H1 (cell line): ENCODE data around the gene ZNF618. TPM values are rescaled to one million over a fixed set of nuclear protein-coding genes. Genes with fewer than 3 reads are reported as not detected.

Experiments
- CTCF ChIA-PET: fragments of 300-600 bp; sonication (Branson Sonifier 250); formaldehyde crosslinking; loops from one replicate; lab custom pipeline; 2021; ENCODE audit not compliant: partially characterized antibody; lab: Charles Lee
- POLR2A ChIA-PET: fragments of 300-600 bp; sonication (Branson Sonifier 250); formaldehyde crosslinking; loops from one replicate; lab custom pipeline; 2021; ENCODE audit warnings: inconsistent platforms; ENCODE audit not compliant: partially characterized antibody; lab: Charles Lee
- DNase-seq, 2 experiments: peaks; one replicate each; pipeline versions ENCODE4 v3.0.0 to v3.0.0-alpha.2; 2010 to 2022; ENCODE audit warnings: low spot score in 2 of 2, low read depth in 1 of 2, mixed read lengths in 1 of 2
- FAIRE-seq: peaks from 2 replicates; lab custom pipeline; 2011; peaks lifted over from hg19 to GRCh38; lab: Jason Lieb, UNC
- H2AFZ ChIP-seq: 2 replicates; pipeline ENCODE4 v1.8.1; 2012; ENCODE audit warnings: low read length, inconsistent platforms
- H2AK5ac ChIP-seq: 2 replicates; pipeline ENCODE4 v1.6.1; 2013; ENCODE audit warnings: low read depth, low read length
- H2BK120ac ChIP-seq: replicated peaks from 2 replicates; pipeline ENCODE3; 2013; ENCODE audit warnings: low read depth, low read length, inconsistent platforms
- H2BK12ac ChIP-seq: 2 replicates; pipeline ENCODE4 v1.6.1; 2013; ENCODE audit warnings: low read depth, low read length
- H2BK15ac ChIP-seq: 2 replicates; pipeline ENCODE4 v1.6.1; 2013; ENCODE audit warnings: low read length
- H2BK20ac ChIP-seq: 2 replicates; pipeline ENCODE4 v1.6.1; 2013; ENCODE audit warnings: low read length
- H2BK5ac ChIP-seq: 2 replicates; pipeline ENCODE4 v1.6.1; 2013; ENCODE audit warnings: low read depth, low read length
- H3K14ac ChIP-seq: 2 replicates; pipeline ENCODE4 v1.6.1; 2013; ENCODE audit warnings: inconsistent platforms; ENCODE audit not compliant: insufficient read length
- H3K18ac ChIP-seq: 2 replicates; pipeline ENCODE4 v1.6.1; 2013; ENCODE audit warnings: low read length; ENCODE audit errors: extremely low read depth
- H3K23ac ChIP-seq: 2 replicates; pipeline ENCODE4 v1.6.1; 2013; ENCODE audit warnings: inconsistent platforms; ENCODE audit not compliant: insufficient read length
- H3K23me2 ChIP-seq: 2 replicates; pipeline ENCODE4 v1.6.1; 2013; ENCODE audit warnings: low read depth, low read length
- H3K27ac ChIP-seq: 2 replicates; pipeline ENCODE4 v1.6.1; 2011; ENCODE audit warnings: low read depth, low read length, inconsistent platforms
- H3K27me3 ChIP-seq, 4 experiments: replicated peaks in 1 of 4; 1 replicate in 1 of 4; 2 replicates in 3 of 4; pipeline versions ENCODE4 v1.6.1 to v1.8.1; 2011 to 2013; ENCODE audit warnings: low read length in 3 of 4, mild to moderate bottlenecking in 3 of 4, inconsistent platforms in 2 of 4, mixed read lengths in 2 of 4, moderate library complexity in 1 of 4; ENCODE audit not compliant: control insufficient read depth in 3 of 4, insufficient read depth in 3 of 4; ENCODE audit errors: extremely low read depth in 1 of 4
- H3K36me3 ChIP-seq, 4 experiments: 2 replicates each; pipeline versions ENCODE4 v1.6.1 to v1.8.1; 2011 to 2013; ENCODE audit warnings: mild to moderate bottlenecking in 4 of 4, low read length in 3 of 4, moderate library complexity in 2 of 4, control low read depth in 1 of 4, inconsistent platforms in 1 of 4; ENCODE audit not compliant: insufficient read depth in 4 of 4, control insufficient read depth in 2 of 4
- H3K4ac ChIP-seq: replicated peaks from 2 replicates; pipeline ENCODE3; 2013; ENCODE audit warnings: low read length, low read depth, mixed read lengths, inconsistent platforms; ENCODE audit not compliant: insufficient read length
- H3K4me1 ChIP-seq, 4 experiments: replicated peaks in 1 of 4; 1 replicate in 1 of 4; 2 replicates in 3 of 4; pipeline versions ENCODE4 v1.6.1 to v1.8.1; 2011 to 2013; ENCODE audit warnings: low read length in 3 of 4, inconsistent platforms in 2 of 4, mixed read lengths in 1 of 4; ENCODE audit not compliant: insufficient read depth in 4 of 4, control insufficient read depth in 3 of 4
- H3K4me2 ChIP-seq, 2 experiments: 2 replicates each; pipeline versions ENCODE4 v1.6.1 to v1.8.1; 2011 to 2013; ENCODE audit warnings: low read depth in 2 of 2, low read length in 2 of 2, control low read depth in 1 of 2, inconsistent platforms in 1 of 2, mild to moderate bottlenecking in 1 of 2; ENCODE audit not compliant: insufficient read depth in 1 of 2
- H3K4me3 ChIP-seq, 4 experiments: fragments of 200-600, 300-600 bp in 1 of 4; sonication (generic), shearing (Covaris generic), sonication (Bioruptor Twin) in 1 of 4; 2 replicates each; pipeline versions ENCODE4 v1.5.1 to v1.8.1; 2011 to 2016; ENCODE audit warnings: low read length in 4 of 4, low read depth in 3 of 4, control low read depth in 2 of 4, inconsistent platforms in 2 of 4, mild to moderate bottlenecking in 2 of 4, mixed read lengths in 1 of 4, moderate library complexity in 1 of 4; ENCODE audit not compliant: insufficient read depth in 2 of 4; ENCODE audit errors: extremely low read depth in 1 of 4
- H3K56ac ChIP-seq: replicated peaks from 2 replicates; pipeline ENCODE3; 2013; ENCODE audit warnings: low read depth, mild to moderate bottlenecking, mixed read lengths, low read length, inconsistent platforms; ENCODE audit not compliant: insufficient read length
- H3K79me1 ChIP-seq: 2 replicates; pipeline ENCODE4 v1.6.1; 2013; ENCODE audit warnings: low read depth, low read length, control low read depth
- H3K79me2 ChIP-seq, 2 experiments: 2 replicates each; pipeline versions ENCODE4 v1.6.1 to v1.8.1; 2012 to 2013; ENCODE audit warnings: low read length in 2 of 2, mild to moderate bottlenecking in 2 of 2, inconsistent platforms in 1 of 2; ENCODE audit not compliant: insufficient read depth in 2 of 2, control insufficient read depth in 1 of 2
- H3K9ac ChIP-seq, 4 experiments: replicated peaks in 1 of 4; 1 replicate in 1 of 4; 2 replicates in 3 of 4; pipeline versions ENCODE4 v1.6.1 to v1.8.1; 2011 to 2013; ENCODE audit warnings: low read depth in 3 of 4, low read length in 3 of 4, control low read depth in 2 of 4, mild to moderate bottlenecking in 2 of 4, moderate library complexity in 2 of 4, inconsistent platforms in 1 of 4; ENCODE audit errors: extremely low read depth in 1 of 4
- H3K9me3 ChIP-seq, 2 experiments: 2 replicates each; pipeline versions ENCODE4 v1.6.1 to v1.8.1; 2012 to 2013; ENCODE audit warnings: mild to moderate bottlenecking in 2 of 2, moderate library complexity in 2 of 2, control low read depth in 1 of 2, inconsistent platforms in 1 of 2, low read depth in 1 of 2, low read length in 1 of 2, mixed read lengths in 1 of 2; ENCODE audit not compliant: insufficient read depth in 2 of 2
- H4K20me1 ChIP-seq, 2 experiments: replicated peaks in 1 of 2; 2 replicates each; pipeline versions ENCODE3 to v1.8.1; 2011 to 2013; ENCODE audit warnings: inconsistent platforms in 2 of 2, low read length in 2 of 2, mild to moderate bottlenecking in 1 of 2; ENCODE audit not compliant: insufficient read depth in 2 of 2, control insufficient read depth in 1 of 2
- H4K5ac ChIP-seq: 2 replicates; pipeline ENCODE4 v1.6.1; 2013; ENCODE audit warnings: low read length, low read depth, mixed read lengths, inconsistent platforms; ENCODE audit not compliant: insufficient read length
- H4K8ac ChIP-seq: 2 replicates; pipeline ENCODE4 v1.8.0; 2013; ENCODE audit warnings: mild to moderate bottlenecking, moderate library complexity, low read length, inconsistent platforms; ENCODE audit not compliant: insufficient read depth; ENCODE audit errors: extremely low read depth
- H4K91ac ChIP-seq: replicated peaks from 2 replicates; pipeline ENCODE3; 2013; ENCODE audit warnings: low read length, mixed read lengths, inconsistent platforms; ENCODE audit not compliant: insufficient read length
- ATF3 ChIP-seq: IDR thresholded peaks from 2 replicates; pipeline ENCODE4 v1.6.1; 2011; ENCODE audit warnings: low read depth, mild to moderate bottlenecking, low read length; ENCODE audit not compliant: insufficient read depth
- BACH1 ChIP-seq: IDR thresholded peaks from 2 replicates; pipeline ENCODE4 v1.6.1; 2012; ENCODE audit warnings: low read length, improper control_type of control experiment
- HDAC6 ChIP-seq: IDR thresholded peaks from one replicate; pipeline ENCODE4 v1.7.1; 2012; ENCODE audit warnings: low read depth, mild to moderate bottlenecking, inconsistent platforms, low read length, moderate library complexity
- KDM4A ChIP-seq: IDR thresholded peaks from one replicate; pipeline ENCODE4 v1.7.1; 2012; ENCODE audit warnings: low read depth, mild to moderate bottlenecking, moderate library complexity, low read length, inconsistent platforms; ENCODE audit not compliant: severe bottlenecking
- SIRT6 ChIP-seq: IDR thresholded peaks from one replicate; pipeline ENCODE4 v1.7.1; 2012; ENCODE audit warnings: low read length, inconsistent platforms
- SIX5 ChIP-seq: IDR thresholded peaks from 2 replicates; pipeline ENCODE4 v1.6.1; 2011; ENCODE audit warnings: mild to moderate bottlenecking, low read depth, low read length
- SRF ChIP-seq: IDR thresholded peaks from 2 replicates; pipeline ENCODE4 v1.6.1; 2011; ENCODE audit warnings: mild to moderate bottlenecking, low read depth, low read length, moderate library complexity
- SUZ12 ChIP-seq: fragments of 200-600 bp; sonication (generic); IDR thresholded peaks from 2 replicates; pipeline ENCODE4 v1.6.1; 2012; ENCODE audit warnings: mild to moderate bottlenecking, inconsistent platforms, low read length, moderate library complexity, mixed read lengths
- WGBS, 2 experiments: shearing (Covaris generic) in 1 of 2; methylation state at CpG; one replicate each; pipeline versions ENCODE4 v1.1.6 to v1.1.7; 2013 to 2015; ENCODE audit warnings: low lambda C conversion rate in 2 of 2, mixed read lengths in 2 of 2, inconsistent platforms in 1 of 2, low coverage in 1 of 2, missing lambda C conversion rate in 1 of 2; ENCODE audit not compliant: insufficient replicate concordance in 2 of 2, insufficient coverage in 1 of 2, insufficient read length in 1 of 2; ENCODE audit errors: extremely low coverage in 1 of 2, missing lambda C conversion rate in 1 of 2; 5-methylcytosine and 5-hydroxymethylcytosine counted together
- polyA plus RNA-seq, 7 experiments: library from polyadenylated mRNA; depleted of rRNA in 3 of 7; stranded (reverse) in 5 of 7; unstranded in 2 of 7; fragments of >200 nt in 5 of 7; fragments of 200-250 nt in 2 of 7; gene quantifications; 1 replicate in 5 of 7; 2 replicates in 1 of 7; 4 replicates in 1 of 7; pipeline versions ENCODE4 v1.2.1 to v1.2.3, GENCODE V29; 2011 to 2013; ENCODE audit warnings: missing spikeins in 2 of 7, mixed read lengths in 2 of 7
- total RNA-seq: library from RNA; stranded (reverse); fragmentation: NEBNext Ultra II Directional; extraction: Animal tissue kit (Norgen Biotek cat#: 25700); gene quantifications from 2 replicates; pipeline ENCODE4 v1.2.1, GENCODE V29; 2021
- TF ChIP-seq, protein P1 (sequence below), 3 experiments: IDR thresholded peaks; 1 replicate in 2 of 3; 2 replicates in 1 of 3; pipeline versions ENCODE4 v1.5.1 to v1.6.1; 2011; ENCODE audit warnings: low read length in 3 of 3, mild to moderate bottlenecking in 3 of 3, inconsistent platforms in 2 of 3, low read depth in 1 of 3, moderate library complexity in 1 of 3; ENCODE audit not compliant: insufficient read depth in 1 of 3; ENCODE audit errors: control extremely low read depth in 1 of 3
- TF ChIP-seq, protein P2 (sequence below): IDR thresholded peaks from 2 replicates; pipeline ENCODE4 v1.6.1; 2012; ENCODE audit warnings: inconsistent platforms

Gene ZNF618
- total and polyA plus RNA-seq, 2 of the 8 experiments (the other 6 are each of a cell fraction or from before 2014, with no cell fraction given), result 9.6 to 28.5 TPM

GRCh38 chr9:114046237-114046755 is 170.2 kb downstream of the ZNF618 start:
- Histone ChIP-seq H3K9me3 (no peaks in the 10 kb centered on the region), H3K27ac (no peak overlapping the region), H4K20me1 (peaks cover 0 to 2% of the 10 kb centered on the region in 2 experiments), H3K4me1 (no peaks in the 10 kb centered on the region), H3K4me3 (no peak overlapping the region), H3K23ac (no peak overlapping the region), H3K56ac (no peak overlapping the region), H3K79me2 (no peaks in the 10 kb centered on the region), H3K9ac (no peak overlapping the region), H3K27me3 (no peaks in the 10 kb centered on the region), H3K36me3 (peaks cover 7 to 27% (median 12%) of the 10 kb centered on the region in 4 experiments; a peak in 7 of 8 replicates), H2BK5ac (no peak overlapping the region), H2BK120ac (no peak overlapping the region), H2BK12ac (no peak overlapping the region), H3K4me2 (no peak overlapping the region), H4K8ac (no peak overlapping the region), H2AK5ac (no peak overlapping the region), H3K18ac (no peak overlapping the region), H3K23me2 (no peaks in the 10 kb centered on the region), H4K91ac (no peak overlapping the region), H2BK20ac (no peak overlapping the region), H3K4ac (no peak overlapping the region), H2AFZ (no peak overlapping the region), H3K14ac (no peak overlapping the region), H4K5ac (no peak overlapping the region), H2BK15ac (no peak overlapping the region), H3K79me1 (no peaks in the 10 kb centered on the region)
- 97% methylated on average over 4 of the region's 4 CpGs; no CpG with 5 or more reads in 1 of the 2 experiments for WGBS, 2 experiments
- DNase-seq (no peak), FAIRE-seq (no peak)
- CTCF ChIA-PET, result interaction anchor here (0.6 to 1.5 kb wide), 9 partner anchors 12 to 1552 kb away, joined by 3 to 4 read pairs (median 3); no protein-coding TSS in a partner anchor
- POLR2A ChIA-PET, result no interaction called here
- no peak for TF ChIP-seq SIRT6
- TF ChIP-seq, protein P1, sequence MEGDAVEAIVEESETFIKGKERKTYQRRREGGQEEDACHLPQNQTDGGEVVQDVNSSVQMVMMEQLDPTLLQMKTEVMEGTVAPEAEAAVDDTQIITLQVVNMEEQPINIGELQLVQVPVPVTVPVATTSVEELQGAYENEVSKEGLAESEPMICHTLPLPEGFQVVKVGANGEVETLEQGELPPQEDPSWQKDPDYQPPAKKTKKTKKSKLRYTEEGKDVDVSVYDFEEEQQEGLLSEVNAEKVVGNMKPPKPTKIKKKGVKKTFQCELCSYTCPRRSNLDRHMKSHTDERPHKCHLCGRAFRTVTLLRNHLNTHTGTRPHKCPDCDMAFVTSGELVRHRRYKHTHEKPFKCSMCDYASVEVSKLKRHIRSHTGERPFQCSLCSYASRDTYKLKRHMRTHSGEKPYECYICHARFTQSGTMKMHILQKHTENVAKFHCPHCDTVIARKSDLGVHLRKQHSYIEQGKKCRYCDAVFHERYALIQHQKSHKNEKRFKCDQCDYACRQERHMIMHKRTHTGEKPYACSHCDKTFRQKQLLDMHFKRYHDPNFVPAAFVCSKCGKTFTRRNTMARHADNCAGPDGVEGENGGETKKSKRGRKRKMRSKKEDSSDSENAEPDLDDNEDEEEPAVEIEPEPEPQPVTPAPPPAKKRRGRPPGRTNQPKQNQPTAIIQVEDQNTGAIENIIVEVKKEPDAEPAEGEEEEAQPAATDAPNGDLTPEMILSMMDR (IDR thresholded peaks at IDR 0.05; ENCODE audit: control extremely low read depth in 1 of 3, insufficient read depth in 1 of 3, low read depth in 1 of 3, low read length in 3 of 3), result no peak
- TF ChIP-seq SUZ12, result no peak
- TF ChIP-seq ATF3, result no peak
- TF ChIP-seq SRF, result no peak
- TF ChIP-seq KDM4A, result no peak
- TF ChIP-seq SIX5, result no peak
- TF ChIP-seq, protein P2, sequence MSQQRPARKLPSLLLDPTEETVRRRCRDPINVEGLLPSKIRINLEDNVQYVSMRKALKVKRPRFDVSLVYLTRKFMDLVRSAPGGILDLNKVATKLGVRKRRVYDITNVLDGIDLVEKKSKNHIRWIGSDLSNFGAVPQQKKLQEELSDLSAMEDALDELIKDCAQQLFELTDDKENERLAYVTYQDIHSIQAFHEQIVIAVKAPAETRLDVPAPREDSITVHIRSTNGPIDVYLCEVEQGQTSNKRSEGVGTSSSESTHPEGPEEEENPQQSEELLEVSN, result no peak
- TF ChIP-seq BACH1, result no peak
- no peak for TF ChIP-seq HDAC6
